Stimulated activated CD8-positive, alpha-beta memory T cell treated with anti-CD3 and anti-CD28 coated beads, Interleukin-15, amount 100 ng/mL, for 4 hours (primary cell): ENCODE measurements around the gene MEIOB.
"Not testable (repeated sequence)": the region's sequence is repeated elsewhere in the genome, so short reads cannot be mapped to it uniquely, and the experiment has no call there.

Experiments
- DNase-seq, 2 donors: peaks; one replicate each; pipeline ENCODE4 v3.0.0-alpha.2; 2020; ENCODE audit warnings: low read depth in 2 of 2

MEIOB gene

DNA sequence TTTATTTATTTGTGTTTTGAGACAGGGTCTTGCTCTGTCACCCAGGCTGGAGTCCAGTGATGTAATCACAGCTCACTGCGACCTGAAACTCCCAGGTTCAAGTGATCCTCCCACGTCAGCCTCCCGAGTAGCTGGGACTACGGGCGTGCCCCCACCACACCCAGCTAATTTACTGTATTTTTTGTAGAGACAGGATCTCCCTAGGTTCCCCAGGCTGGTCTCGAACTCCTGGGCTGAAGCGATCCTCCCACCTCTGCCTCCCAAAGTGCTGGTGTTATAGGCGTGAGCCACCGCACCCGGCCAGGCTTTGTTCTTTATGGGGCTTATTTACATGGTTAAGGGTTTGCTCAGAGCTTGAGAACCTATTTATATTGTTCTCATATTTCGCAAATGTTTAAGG, 5.8 kb upstream of the MEIOB start:
- DNase-seq = no peak

DNA sequence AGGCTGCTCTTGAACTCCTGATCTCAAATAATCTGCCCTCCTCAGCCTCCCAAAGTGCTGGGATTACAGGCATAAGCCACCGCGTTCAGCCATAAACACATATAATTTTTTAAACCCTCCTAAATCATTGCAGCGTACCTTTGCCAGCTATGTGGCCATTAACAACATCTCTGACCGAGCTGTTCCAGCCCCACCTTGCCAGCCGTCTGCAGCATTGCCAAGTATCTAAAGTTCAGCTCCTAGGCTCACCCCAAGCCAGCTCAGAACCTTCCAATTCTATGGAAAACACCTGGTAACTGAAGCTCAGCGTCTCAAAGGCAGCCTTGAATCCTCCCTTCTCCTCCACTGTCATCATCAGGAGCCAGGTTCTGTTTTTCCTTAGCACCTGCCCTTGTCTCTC, 5.1 kb upstream of the MEIOB start:
- no peak for DNase-seq

DNA sequence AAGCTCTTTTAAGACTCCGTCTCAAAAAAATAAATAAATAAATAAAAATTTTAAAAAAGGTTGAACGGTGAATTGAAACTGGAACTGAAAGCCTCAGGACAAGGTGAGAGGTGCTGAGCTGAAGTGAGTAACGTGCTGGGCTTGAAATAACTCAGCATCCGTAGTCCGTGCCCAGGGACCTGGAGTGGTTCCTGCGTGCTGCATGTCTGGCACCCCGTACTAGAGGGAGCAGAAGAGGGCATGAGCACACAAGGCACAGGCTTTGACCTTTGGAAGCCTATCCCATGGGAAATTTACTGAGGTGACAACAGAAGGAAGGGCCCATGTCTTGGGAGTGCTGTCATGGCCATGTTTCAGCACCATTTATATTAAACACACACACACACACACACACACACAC, 4.5 kb upstream of the MEIOB start:
- DNase-seq = no peak

DNA sequence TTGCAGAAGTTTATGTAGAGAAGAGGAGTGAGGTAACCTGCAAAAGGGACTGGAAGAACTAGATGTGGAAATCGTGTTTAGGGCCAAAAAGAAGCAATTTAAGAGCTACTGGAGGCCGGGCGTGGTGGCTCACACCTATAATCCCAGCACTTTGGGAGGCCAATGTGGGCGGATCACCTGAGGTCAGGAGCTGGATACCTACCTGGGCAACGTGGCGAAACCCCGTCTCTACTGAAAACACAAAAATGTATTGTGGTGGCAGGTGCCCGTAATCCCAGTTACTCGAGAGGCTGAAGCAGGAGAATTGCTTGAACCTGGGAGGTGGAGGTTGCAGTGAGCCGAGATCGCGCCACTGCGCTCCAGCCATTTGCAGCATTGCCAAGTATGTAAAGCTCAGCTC, 4.1 kb upstream of the MEIOB start:
- DNase-seq = not testable (repeated sequence)

DNA sequence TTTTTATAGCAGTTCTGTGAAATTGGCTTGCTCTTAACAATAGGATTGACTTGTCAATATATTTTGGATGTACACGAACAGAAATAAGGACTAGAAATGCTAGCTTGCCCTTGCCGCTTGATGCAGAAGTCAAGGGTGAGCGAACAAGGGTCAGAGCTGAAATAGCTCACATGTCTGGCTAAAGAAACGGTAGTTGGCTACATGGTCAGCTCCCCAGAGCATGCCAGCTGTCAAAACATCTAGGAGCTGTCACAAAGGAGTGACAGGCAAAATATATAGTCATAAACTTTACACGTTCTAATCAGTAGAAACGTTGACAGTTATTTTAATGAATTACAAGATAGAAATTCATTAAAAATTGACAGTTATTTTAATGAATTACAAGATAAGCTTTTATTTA, 2.9 kb upstream of the MEIOB start:
- no peak for DNase-seq

DNA sequence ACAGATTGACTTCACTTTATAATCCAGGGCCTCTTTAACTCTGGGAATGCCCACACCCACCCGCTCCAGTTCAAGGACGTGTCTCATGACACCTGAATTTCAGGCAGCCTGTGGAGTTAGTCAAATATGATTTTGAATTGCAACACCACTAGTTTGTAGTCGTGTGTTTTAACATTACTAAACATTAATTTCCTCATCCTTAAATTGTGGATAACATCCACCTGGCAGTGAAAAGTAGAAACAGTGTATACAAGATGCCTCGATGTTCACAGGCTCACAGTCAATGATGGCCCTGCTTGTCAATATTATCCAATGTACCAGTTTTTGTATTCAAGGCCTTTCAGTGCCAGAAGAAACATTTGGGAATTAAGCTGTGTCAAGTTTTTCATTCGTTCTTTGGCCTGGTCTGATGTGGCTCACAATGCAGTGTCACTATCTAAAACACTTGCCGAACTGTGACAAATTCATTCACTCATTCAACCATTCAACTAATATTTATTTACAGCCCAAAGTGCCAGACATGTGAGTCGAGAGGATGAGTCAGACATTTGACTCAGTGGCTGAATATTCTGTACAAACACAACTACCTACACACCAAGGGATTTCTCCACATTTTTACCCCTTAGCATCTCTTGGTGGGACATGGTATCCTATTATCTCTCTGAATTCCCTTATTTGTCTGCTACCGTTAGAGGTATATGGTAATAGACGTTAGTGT, 1.4 kb downstream of the MEIOB start:
- no peak for DNase-seq

DNA sequence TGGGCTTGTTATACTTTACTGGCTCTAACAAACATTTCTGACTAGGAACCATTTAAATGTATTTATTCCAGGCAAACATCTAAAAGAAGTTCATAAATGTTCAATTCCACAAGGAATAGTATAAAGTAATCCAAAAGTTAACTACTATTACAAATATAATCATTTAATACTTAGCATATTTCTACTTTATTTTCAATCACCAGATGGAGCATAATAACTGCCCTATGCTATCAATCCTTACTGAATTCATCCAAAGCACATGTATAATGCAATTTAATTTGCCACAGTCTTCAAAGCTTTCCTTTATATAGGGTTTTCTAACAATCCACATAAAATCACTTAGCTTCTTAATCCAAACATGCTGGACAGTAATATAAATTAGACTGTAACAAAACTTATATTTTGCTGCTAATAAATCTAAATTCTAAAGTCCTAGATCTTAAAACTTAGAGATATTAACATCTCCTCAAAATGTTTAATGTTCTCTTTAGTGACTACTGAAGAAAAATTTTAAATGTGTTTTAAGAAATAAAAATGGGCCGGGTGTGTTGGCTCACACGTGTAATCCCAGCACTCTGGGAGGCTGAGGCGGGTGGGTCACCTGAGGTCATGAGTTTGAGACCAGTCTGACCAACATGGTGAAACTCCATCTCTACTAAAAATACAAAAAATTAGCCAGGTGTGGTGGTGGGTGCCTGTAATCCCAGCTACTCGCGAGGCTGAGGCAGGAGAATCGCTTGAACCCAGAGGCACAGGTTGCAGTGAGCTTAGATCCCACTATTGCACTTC, 5.9 kb downstream of the MEIOB start:
- no peak for DNase-seq

DNA sequence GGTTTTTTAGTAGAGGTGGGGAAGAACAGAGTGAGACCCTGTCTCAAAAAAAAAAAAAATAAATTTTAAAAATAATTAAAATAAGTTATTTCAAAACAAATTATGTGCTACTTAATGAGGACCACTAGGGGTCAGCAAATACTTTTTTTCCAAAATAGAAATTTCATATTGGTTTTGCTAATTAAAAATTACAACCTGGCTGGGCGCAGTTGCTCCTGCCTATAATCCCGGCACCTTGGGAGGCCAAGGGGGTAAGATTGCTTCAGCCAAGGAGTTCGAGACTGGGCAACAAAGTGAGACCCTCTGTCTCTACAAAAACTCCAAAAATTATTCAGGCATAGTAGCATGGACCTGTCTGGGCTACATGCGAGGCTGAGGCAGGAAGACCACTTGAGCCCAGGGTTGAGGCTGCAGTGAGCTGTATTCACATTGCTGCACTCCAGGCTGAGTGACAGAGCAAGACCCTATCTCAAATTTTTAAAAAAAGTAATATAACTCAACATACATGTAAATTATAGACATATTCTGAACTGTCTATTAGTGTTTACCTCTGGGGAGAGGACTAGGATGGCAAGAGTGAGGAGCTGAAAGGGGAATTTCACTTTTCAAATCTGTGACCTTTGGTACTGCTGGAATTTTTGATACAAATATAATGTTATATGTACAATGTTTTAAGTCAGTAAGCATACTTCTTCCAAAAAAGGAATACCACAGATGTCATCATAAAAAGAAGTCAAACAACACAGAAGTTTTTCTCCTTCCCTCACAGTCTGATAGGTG, 8.1 kb downstream of the MEIOB start:
- DNase-seq = no peak

DNA sequence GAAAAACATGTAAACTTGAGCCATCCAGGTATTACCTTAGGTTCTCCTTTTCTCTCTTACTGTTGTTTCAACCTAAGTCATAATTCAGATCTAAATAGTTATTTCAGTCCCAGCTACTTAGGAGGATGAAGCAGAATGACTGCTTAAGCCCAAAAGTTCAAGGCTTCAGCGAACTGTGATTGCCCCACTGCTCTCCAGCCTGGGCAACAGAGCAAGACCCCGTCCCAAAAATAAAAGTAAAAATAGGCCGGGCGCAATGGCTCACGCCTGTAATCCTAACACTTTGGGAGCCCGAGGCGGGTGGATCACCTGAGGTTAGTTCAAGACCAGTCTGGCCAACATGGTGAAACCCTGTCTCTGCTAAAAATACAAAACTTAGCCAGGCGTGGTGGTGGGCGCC, 9.6 kb downstream of the MEIOB start:
- no peak for DNase-seq

DNA sequence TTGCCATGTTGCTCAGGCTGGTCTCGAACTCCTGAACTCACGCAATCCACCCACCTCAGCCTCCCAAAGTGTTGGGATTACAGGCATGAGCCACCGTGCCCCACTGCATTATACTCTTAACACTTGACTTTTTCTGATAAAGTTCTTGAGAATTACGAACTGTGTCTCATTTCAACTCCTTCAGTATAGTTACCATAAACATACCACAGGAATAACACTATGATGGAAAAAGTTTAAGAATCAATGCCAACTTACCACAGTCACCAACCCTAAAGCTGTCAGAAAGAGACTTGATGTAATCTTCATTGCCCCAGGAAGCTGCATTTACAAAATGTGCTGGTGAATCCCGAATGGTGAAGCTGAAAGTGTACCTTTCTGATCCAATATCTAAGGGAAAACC, 10.2 kb downstream of the MEIOB start:
- no peak for DNase-seq

DNA sequence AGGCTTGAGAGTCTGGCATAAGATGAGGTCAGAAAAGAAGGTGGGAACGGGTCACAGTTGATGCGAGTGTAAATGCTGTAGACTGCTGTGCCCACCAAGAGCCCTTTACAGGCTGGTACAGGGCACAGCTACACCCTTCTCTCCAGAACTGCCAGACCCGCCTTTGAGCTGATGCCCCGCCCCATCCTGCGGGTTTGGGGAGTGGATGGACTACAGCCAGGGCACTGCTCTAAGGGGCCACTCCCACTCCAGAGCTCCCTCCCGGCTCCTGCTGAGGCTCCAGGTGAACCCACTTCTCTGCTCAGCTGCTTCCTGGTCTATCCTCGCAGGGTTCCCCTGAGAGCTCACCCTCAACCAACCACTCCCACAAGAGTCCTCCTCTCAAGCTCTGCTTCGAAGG, 12.3 kb downstream of the MEIOB start:
- no peak for DNase-seq

DNA sequence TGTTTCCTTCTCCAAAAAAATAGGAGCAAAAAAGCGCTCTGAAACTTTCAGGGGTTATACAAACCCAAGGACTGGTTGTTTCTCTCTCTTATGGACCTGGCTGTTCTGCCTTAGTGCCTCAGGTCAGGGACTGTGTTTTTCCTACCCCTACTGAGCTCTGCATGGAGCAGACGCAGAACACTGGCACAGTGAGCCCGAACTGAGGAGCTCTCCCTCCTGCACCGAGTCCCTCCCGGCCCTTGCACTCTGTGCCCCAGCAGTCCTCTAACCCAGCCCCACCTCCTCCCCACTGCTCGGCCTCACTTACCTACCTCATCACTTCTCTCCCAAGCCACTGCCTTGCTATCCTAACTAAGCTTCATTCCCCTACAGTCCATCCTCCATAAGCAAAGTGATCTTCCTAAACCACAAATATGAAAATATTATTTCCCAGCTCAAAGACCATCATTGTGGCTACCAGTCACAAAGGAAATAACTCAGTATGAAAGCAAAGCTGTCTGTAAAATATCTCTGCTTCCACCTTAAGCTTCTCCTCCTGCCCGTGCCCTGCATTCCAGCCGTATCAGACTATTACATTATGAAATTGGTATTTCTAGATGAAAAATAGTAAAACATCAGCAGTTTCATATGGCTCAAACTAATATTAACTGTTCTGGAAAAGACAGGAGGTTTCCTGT, 13.6 kb downstream of the MEIOB start:
- no peak for DNase-seq

DNA sequence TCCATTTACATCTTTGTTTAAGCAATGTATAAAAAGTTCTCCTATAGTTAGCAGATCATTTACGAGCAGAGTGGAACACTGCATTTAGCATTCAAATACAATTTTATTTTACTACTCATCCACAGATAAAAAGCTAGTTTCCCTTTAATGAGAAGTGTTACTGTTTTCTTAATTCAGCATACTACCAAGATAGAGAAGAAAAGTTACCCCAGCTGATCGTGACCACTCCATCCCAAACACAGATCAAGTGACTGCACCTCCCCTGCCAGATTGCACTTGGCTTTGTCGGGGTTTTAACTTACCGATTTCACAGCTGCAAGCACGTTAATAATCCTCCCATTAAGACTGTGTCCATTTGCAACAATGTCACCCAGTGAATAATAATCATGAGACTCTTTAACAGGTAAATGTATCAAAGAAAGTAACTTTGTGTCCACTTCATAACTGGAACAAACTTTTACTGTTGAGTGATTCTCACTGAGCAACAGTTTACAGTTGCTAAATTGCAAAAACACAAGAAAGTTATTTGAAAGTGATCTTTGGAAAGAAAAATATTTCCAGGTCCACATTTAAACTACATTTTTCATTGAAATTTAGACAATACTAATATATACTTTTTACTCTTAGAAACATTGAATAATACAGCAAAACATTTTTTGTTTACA, 14.4 kb downstream of the MEIOB start:
- no peak for DNase-seq

DNA sequence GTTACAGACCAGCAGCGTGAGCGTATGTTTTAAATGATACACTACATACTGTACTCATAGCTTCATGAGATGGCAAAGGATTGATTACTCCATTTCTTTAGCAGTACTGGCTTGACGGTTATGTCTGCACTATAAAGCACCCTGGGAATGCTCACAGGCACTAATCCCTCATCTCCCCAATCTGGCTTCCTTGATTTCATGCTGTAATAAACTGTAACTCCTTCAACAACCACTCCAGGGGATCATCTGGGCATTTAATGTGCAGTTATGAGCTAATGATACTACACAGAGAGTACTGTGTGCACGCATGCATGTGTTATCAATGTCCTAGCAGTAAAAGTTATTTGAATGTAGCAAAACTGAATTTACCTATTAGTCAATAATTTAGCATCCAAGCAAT, 20.2 kb downstream of the MEIOB start:
- no peak for DNase-seq

DNA sequence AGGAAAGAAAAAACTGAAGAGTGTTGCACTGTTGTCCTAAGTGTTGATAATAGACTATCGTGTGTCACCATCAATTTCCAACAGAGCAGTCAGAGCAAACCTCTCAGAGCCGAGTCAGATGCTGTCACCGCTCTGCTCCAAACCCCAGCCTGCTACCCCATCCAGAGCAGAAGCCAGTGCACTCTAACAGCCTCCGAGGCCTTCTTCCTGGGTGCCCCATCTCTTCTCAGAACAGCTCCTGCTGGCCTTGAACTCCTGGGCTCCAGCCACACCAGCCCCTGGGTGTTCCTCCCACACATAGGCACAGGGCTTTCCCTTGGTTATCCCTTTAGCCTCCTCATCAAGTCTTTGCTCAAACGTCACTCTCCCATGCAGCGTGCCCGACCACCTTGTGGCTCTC, 21.0 kb downstream of the MEIOB start:
- no peak for DNase-seq

DNA sequence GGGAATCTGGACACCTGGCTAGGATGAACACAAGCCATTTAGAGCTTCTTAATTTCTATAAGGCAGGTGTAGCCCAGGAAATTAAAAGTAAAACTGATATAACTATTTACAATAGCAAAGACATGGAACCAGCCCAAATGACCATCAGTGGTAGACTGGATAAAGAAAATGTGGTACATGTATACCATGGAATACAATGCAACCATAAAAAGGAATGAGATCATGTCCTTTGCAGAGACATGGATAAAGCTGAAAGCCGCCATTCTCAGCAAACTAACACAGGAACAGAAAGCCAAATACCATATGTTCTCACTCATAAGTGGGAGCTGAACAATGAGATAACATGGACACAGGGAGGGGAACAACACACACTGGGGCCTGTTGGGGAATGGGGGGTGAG, 25.5 kb downstream of the MEIOB start:
- no peak for DNase-seq

DNA sequence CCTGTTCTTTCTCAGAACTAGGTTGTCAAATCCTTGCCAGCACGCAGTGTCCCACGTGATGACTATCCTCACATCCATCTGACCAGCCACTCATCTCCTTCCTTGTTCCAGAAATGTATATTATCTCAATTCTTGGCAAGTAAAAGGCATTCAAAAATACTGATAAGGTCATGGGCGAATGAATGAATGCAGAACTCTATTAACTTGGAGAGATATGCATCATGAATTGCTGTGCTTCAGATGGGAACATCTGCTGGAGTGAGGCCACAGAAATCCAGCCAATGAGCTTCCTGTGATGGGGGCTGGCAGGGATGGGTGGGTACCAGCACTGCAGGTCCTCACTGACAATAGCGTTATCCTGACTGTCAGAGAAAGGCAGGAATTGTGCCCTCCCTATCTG, 26.0 kb downstream of the MEIOB start:
- no peak for DNase-seq

DNA sequence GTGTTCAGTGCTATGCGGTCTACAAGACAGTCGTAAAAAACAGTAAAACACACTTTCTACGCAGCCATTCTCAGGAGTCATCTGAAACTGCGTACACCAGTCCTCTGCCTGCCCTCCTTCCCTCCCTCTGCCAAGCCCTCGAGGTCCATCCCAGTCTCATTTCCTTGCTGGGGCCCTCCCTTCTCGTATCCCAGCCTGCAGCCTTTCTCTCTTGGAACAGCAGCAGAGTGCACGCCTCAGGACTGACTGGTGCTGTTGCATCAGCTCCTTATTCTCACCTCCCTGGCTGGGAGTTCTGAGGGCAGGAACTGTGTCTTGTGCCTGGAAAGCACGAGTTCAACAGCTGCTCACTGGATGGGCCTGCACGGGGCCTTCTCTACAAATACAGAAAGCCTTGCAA, 32.4 kb downstream of the MEIOB start:
- DNase-seq = no peak

DNA sequence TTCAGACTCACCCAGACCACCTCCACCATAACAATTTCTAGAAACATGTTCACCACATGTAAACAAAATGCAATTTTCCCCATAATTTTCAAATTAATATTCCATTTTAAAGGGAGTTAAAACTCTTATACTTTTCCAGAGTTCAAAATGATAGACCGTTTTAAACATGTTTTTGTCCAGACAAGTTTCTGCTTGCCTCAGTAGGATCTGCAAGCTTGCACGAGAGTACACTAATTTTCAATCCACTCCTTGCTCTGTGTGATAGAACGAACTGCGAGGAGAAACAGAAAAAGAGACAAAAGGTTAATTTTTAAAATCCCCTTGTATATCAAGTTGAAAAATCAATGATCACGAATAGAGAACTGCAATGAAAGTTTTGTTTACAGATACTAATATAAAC, 37.9 kb downstream of the MEIOB start:
- no peak for DNase-seq

DNA sequence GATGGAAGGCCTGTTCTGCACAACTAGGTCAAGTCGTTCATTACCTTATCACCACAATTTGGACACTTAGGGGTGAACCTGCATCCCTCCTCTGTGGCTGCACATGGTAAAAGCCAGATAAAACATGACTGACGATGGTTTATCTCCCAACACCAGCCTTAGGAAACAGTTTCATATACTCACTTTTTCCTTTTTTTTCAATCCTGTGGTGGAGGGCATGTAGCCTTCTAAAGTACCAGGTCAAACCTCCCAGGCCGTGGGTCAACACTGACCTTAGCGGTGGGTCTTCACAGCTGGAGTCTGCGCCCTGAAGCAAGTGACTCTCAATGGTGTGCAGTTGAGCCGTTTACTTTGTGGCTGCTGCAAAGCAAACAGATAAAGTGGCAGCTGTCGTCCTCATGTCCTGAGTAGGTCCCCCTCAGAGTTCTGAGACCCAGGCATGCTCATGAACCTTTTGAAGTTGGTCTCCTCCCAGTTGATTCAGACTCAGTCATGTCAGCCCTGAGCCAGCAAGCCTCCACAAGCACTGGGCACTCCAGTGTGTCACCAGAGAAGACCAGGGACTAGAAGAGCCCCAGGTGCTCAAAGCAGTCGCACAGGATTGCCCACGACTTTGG, 39.0 kb downstream of the MEIOB start:
- DNase-seq = no peak
